Mucosa of descending colon (tissue), 3 donors: ENCODE results near the gene WSB1. TPM values are rescaled to one million over a fixed set of nuclear protein-coding genes. Genes with fewer than 3 reads are reported as not detected.
A peak's percentile ranks its signal among the peaks of the same experiment; 100 is the strongest.
"Not testable (repeated sequence)": the region's sequence is repeated elsewhere in the genome, so short reads cannot be mapped to it uniquely, and the experiment has no call there.

Experiments
- ATAC-seq: fragments of 200-7000 bp; cut with Tn5 transposase; one replicate; pipeline ENCODE4 v1.9.1; 2020; ENCODE audit warnings: mild to moderate bottlenecking, moderate library complexity
- DNase-seq, 3 donors: peaks; one replicate each; pipeline ENCODE4 v3.0.0-alpha.2; 2020
- H3K36me3 ChIP-seq: fragments of 200-600 bp; one replicate; pipeline ENCODE4 v1.8.0; 2021; ENCODE audit warnings: low read depth, mild to moderate bottlenecking
- H3K4me1 ChIP-seq: fragments of 200-600 bp; one replicate; pipeline ENCODE4 v1.8.0; 2021; ENCODE audit warnings: low read depth, mild to moderate bottlenecking
- H3K4me3 ChIP-seq: fragments of 200-600 bp; one replicate; pipeline ENCODE4 v1.8.0; 2021; ENCODE audit warnings: mild to moderate bottlenecking
- H3K9me3 ChIP-seq: fragments of 200-600 bp; one replicate; pipeline ENCODE4 v1.8.0; 2021; ENCODE audit warnings: mild to moderate bottlenecking
- CTCF ChIP-seq: fragments of 200-600 bp; IDR thresholded peaks from one replicate; pipeline ENCODE4 v1.8.0; 2022; ENCODE audit warnings: antibody characterized with exemption, mild to moderate bottlenecking
- intact Hi-C, 2 donors: fragments of 100-400 bp; cut with DNase I in 1 of 2; cut with micrococcal nuclease in 1 of 2; formaldehyde crosslinking; loops; one replicate each; pipeline versions ENCODE4 v1.11.0 to v1.11.1; 2022; cut with DNase I, micrococcal nuclease
- total RNA-seq, 3 donors: library from RNA; stranded (reverse); fragmentation: NEBNext Ultra II Directional in 2 of 3; extraction: Animal tissue kit (Norgen Biotek cat#: 25700) in 2 of 3; gene quantifications; one replicate each; pipeline versions ENCODE4 v1.2.1 to v1.2.4, GENCODE V29; 2021 to 2023
- donor health status: DM: no; HTN: no; CAD: no; lungs with moderate emphysema.
- donor health status: DM: no; HTN: no; CAD: no.
- donor health status: DM: no; HTN: yes; CAD: no.

Gene WSB1
- total RNA-seq, 3 donors from 2014 or later = 115 to 149 (median 137) TPM

GRCh38 chr17:27247071-27247957 is 46.6 kb upstream of the WSB1 start:
- intact Hi-C loops = loop anchor here in 1 of 2 donors (5.0 to 10.0 kb wide), 2 partner anchors 47 to 85 kb away; partner anchors contain the start of gene WSB1
- no peaks in the 10 kb centered on the region for H3K9me3 ChIP-seq
- ATAC-seq (peak; percentile 86), DNase-seq (peak; percentile 75 to 92 (median 77))
- peaks cover 23% of the 10 kb centered on the region for H3K4me1 ChIP-seq
- no peak overlapping the region for H3K4me3 ChIP-seq
- H3K36me3 ChIP-seq = no peaks in the 10 kb centered on the region
- no peak for TF ChIP-seq CTCF

- TF ChIP-seq CTCF = no peak
- no peak for ATAC-seq
- H3K9me3 ChIP-seq = no peaks in the 10 kb centered on the region
- DNase-seq = no peak
- H3K4me3 ChIP-seq = no peak overlapping the region
- H3K4me1 ChIP-seq = peaks cover 23% of the 10 kb centered on the region
- no peaks in the 10 kb centered on the region for H3K36me3 ChIP-seq
- intact Hi-C loops = loop anchor here in 1 of 2 donors (5.0 to 10.0 kb wide), 2 partner anchors 47 to 84 kb away; partner anchors contain the start of gene WSB1
These were observed 46.0 kb upstream of the WSB1 start for GRCh38 chr17:27247958-27248342.

- intact Hi-C loops, DNase-seq, H3K36me3 ChIP-seq, ATAC-seq, H3K4me3 ChIP-seq, H3K9me3 ChIP-seq: not testable (repeated sequence)
- H3K4me1 ChIP-seq = peaks cover 15% of the 10 kb centered on the region
These were observed 43.1 kb upstream of the WSB1 start for GRCh38 chr17:27250791-27251190.

- intact Hi-C loops, H3K9me3 ChIP-seq, DNase-seq, ATAC-seq, H3K4me3 ChIP-seq, H3K36me3 ChIP-seq, H3K4me1 ChIP-seq: not testable (repeated sequence)
These were observed 39.1 kb upstream of the WSB1 start for GRCh38 chr17:27254802-27255201.

GRCh38 chr17:27256225-27257030 is 37.5 kb upstream of the WSB1 start:
- Histone ChIP-seq H3K4me3 (no peak overlapping the region), H3K4me1 (no peaks in the 10 kb centered on the region), H3K9me3 (no peaks in the 10 kb centered on the region), H3K36me3 (no peaks in the 10 kb centered on the region)
- no peak for TF ChIP-seq CTCF
- intact Hi-C loops = no loop called here
- DNase-seq (no peak), ATAC-seq (peak; percentile 69)

- no peaks in the 10 kb centered on the region for H3K36me3 ChIP-seq
- DNase-seq (no peak), ATAC-seq (no peak)
- H3K9me3 ChIP-seq = no peaks in the 10 kb centered on the region
- H3K4me3 ChIP-seq = no peak overlapping the region
- H3K4me1 ChIP-seq = no peaks in the 10 kb centered on the region
- no peak for TF ChIP-seq CTCF
- intact Hi-C loops = no loop called here
These were observed 36.9 kb upstream of the WSB1 start for GRCh38 chr17:27257031-27257357.
